Caco-2 (cell line): ENCODE results near the gene USP17L28. TPM values are rescaled to one million over a fixed set of nuclear protein-coding genes. Genes with fewer than 3 reads are reported as not detected.
"Not testable (repeated sequence)": the region's sequence is repeated elsewhere in the genome, so short reads cannot be mapped to it uniquely, and the experiment has no call there.

Experiments used
- Bru-seq: library from RNA; stranded (reverse); fragments of 400-500 nt; gene quantifications from one replicate; lab custom pipeline; 2021; lab: Mats Ljungman, UMichigan
- BruChase-seq, 2 experiments: library from RNA; stranded (reverse); fragments of 400-500 nt; gene quantifications; one replicate each; lab custom pipeline; 2021; lab: Mats Ljungman, UMichigan
- BruUV-seq: library from RNA; stranded (reverse); fragments of 400-500 nt; replicated peaks from 2 replicates; lab custom pipeline; 2021; lab: Mats Ljungman, UMichigan
- CTCF ChIA-PET: fragments of 300-600 bp; sonication (Branson Sonifier 250); formaldehyde crosslinking; loops from one replicate; lab custom pipeline; 2022; ENCODE audit warnings: antibody characterized with exemption; lab: Charles Lee
- POLR2A ChIA-PET: fragments of 300-600 bp; sonication (Branson Sonifier 250); formaldehyde crosslinking; loops from one replicate; lab custom pipeline; 2022; ENCODE audit warnings: antibody characterized with exemption; lab: Charles Lee
- DNase-seq, 2 experiments: peaks; one replicate each; pipeline versions ENCODE4 v3.0.0 to v3.0.0-alpha.2; 2020 to 2022
- H3K27me3 ChIP-seq: replicated peaks from 2 replicates; pipeline ENCODE4 v1.6.0; 2011; ENCODE audit warnings: low read length; ENCODE audit not compliant: control insufficient read depth, insufficient read depth
- H3K36me3 ChIP-seq: 2 replicates; pipeline ENCODE4 v1.5.1; 2011; ENCODE audit warnings: low read length; ENCODE audit not compliant: control insufficient read depth, insufficient read depth
- H3K4me1 ChIP-seq: fragments of 250-450 bp; sonication (Bioruptor Pico); 2 replicates; pipeline ENCODE4 v1.5.1; 2020; ENCODE audit warnings: mild to moderate bottlenecking
- H3K4me3 ChIP-seq: 2 replicates; pipeline ENCODE4 v1.5.1; 2011; ENCODE audit warnings: low read depth, mild to moderate bottlenecking, control low read depth, low read length
- H3K9me3 ChIP-seq: fragments of 250-450 bp; sonication (Bioruptor Pico); 2 replicates; pipeline ENCODE4 v1.5.1; 2020; ENCODE audit warnings: mild to moderate bottlenecking, moderate library complexity
- H3K27ac Mint-ChIP-seq: one replicate; pipeline ENCODE4 v1.8.0; 2022; ENCODE audit warnings: mixed read lengths; ENCODE audit not compliant: unreplicated experiment
- H3K27me3 Mint-ChIP-seq: one replicate; pipeline ENCODE4 v1.8.0; 2022; ENCODE audit warnings: mixed read lengths; ENCODE audit not compliant: insufficient read depth, unreplicated experiment
- H3K36me3 Mint-ChIP-seq: one replicate; pipeline ENCODE4 v1.8.0; 2022; ENCODE audit warnings: mild to moderate bottlenecking, mixed read lengths; ENCODE audit not compliant: insufficient read depth, unreplicated experiment
- H3K4me1 Mint-ChIP-seq: one replicate; pipeline ENCODE4 v1.8.0; 2022; ENCODE audit warnings: low read depth, mixed read lengths; ENCODE audit not compliant: unreplicated experiment
- H3K4me3 Mint-ChIP-seq: one replicate; pipeline ENCODE4 v1.8.0; 2022; ENCODE audit warnings: mild to moderate bottlenecking, moderate library complexity, mixed read lengths; ENCODE audit not compliant: unreplicated experiment
- H3K9me3 Mint-ChIP-seq: one replicate; pipeline ENCODE4 v1.8.0; 2022; ENCODE audit warnings: mixed read lengths; ENCODE audit not compliant: unreplicated experiment
- intact Hi-C: fragments of 100-400 bp; cut with micrococcal nuclease; formaldehyde crosslinking; loops from one replicate; pipeline ENCODE4 v1.10.0; 2022; ENCODE audit not compliant: unreplicated experiment
- long read RNA-seq: library from polyadenylated mRNA; stranded (forward); transcript quantifications from one replicate; pipeline ENCODE4 v2.0.0, GENCODE V29; 2022
- total RNA-seq: library from RNA; stranded (reverse); gene quantifications from 2 replicates; pipeline ENCODE4 v1.2.3, GENCODE V29; 2022

Gene USP17L28
- total RNA-seq, result not detected in 2 replicates
- Bru-seq, nascent RNA, result not detected
- BruChase-seq, experiment 1, labeled RNA remaining after a 2-hour chase, result not detected
- BruChase-seq, experiment 2, labeled RNA remaining after a 6-hour chase, result not detected
- long read RNA-seq, result 0 reads

GRCh38 chr4:9348593-9348992 lies at the start of gene USP17L28:
Gene USP17L28, plus strand, starts transcription at chr4:9348893. Its CDS starts 0 bp downstream, at chr4:9348893.
- H3K4me3 Mint-ChIP-seq, POLR2A ChIA-PET, intact Hi-C loops, H3K4me1 ChIP-seq, H3K36me3 ChIP-seq, H3K27me3 Mint-ChIP-seq, H3K4me3 ChIP-seq, H3K9me3 Mint-ChIP-seq, BruUV-seq, H3K27me3 ChIP-seq, DNase-seq, H3K4me1 Mint-ChIP-seq, CTCF ChIA-PET, H3K36me3 Mint-ChIP-seq, H3K27ac Mint-ChIP-seq, H3K9me3 ChIP-seq: not testable (repeated sequence)

- POLR2A ChIA-PET, CTCF ChIA-PET: not testable (repeated sequence)
These were observed 24.5 kb upstream of the USP17L28 start for GRCh38 chr4:9324191-9324590.

GRCh38 chr4:9324865-9325264 lies 23.8 kb upstream of the USP17L28 start, which contains the start of gene USP17L24:
Gene USP17L24, plus strand, starts transcription at chr4:9325165. Its CDS starts 0 bp downstream, at chr4:9325165.
- H3K4me3 ChIP-seq, POLR2A ChIA-PET, H3K4me1 ChIP-seq, H3K4me1 Mint-ChIP-seq, H3K27me3 Mint-ChIP-seq, H3K27ac Mint-ChIP-seq, DNase-seq, CTCF ChIA-PET, H3K36me3 Mint-ChIP-seq, H3K9me3 ChIP-seq, intact Hi-C loops, H3K9me3 Mint-ChIP-seq, BruUV-seq, H3K27me3 ChIP-seq, H3K36me3 ChIP-seq, H3K4me3 Mint-ChIP-seq: not testable (repeated sequence)

More at GRCh38 chr4:9324191-9324590, 24.5 kb upstream of the USP17L28 start:
- BruUV-seq, H3K9me3 ChIP-seq, H3K4me1 Mint-ChIP-seq, H3K27ac Mint-ChIP-seq, DNase-seq, H3K27me3 Mint-ChIP-seq, H3K36me3 ChIP-seq, H3K4me3 ChIP-seq, H3K4me1 ChIP-seq, intact Hi-C loops, H3K9me3 Mint-ChIP-seq, H3K27me3 ChIP-seq, H3K36me3 Mint-ChIP-seq, H3K4me3 Mint-ChIP-seq: not testable (repeated sequence)

- H3K27ac Mint-ChIP-seq, H3K4me3 Mint-ChIP-seq, H3K9me3 ChIP-seq, H3K9me3 Mint-ChIP-seq, CTCF ChIA-PET, H3K27me3 ChIP-seq, H3K4me1 Mint-ChIP-seq, H3K27me3 Mint-ChIP-seq, intact Hi-C loops, BruUV-seq, H3K36me3 ChIP-seq, POLR2A ChIA-PET, H3K36me3 Mint-ChIP-seq, DNase-seq, H3K4me1 ChIP-seq, H3K4me3 ChIP-seq: not testable (repeated sequence)
These were observed 19.1 kb upstream of the USP17L28 start, which contains the start of gene USP17L25 for GRCh38 chr4:9329611-9330010. Gene USP17L25, plus strand, starts transcription at chr4:9329911. Its CDS starts 0 bp downstream, at chr4:9329911.

- DNase-seq, H3K9me3 ChIP-seq, H3K4me1 ChIP-seq, H3K27ac Mint-ChIP-seq, H3K4me3 Mint-ChIP-seq, intact Hi-C loops, H3K36me3 Mint-ChIP-seq, POLR2A ChIA-PET, H3K9me3 Mint-ChIP-seq, CTCF ChIA-PET, BruUV-seq, H3K4me3 ChIP-seq, H3K27me3 Mint-ChIP-seq, H3K4me1 Mint-ChIP-seq, H3K36me3 ChIP-seq, H3K27me3 ChIP-seq: not testable (repeated sequence)
These were observed 14.3 kb upstream of the USP17L28 start, which contains the start of gene USP17L26 for GRCh38 chr4:9334358-9334757. Gene USP17L26, plus strand, starts transcription at chr4:9334658. Its CDS starts 0 bp downstream, at chr4:9334658.

- H3K4me3 ChIP-seq, H3K4me1 ChIP-seq, H3K36me3 ChIP-seq, H3K27ac Mint-ChIP-seq, POLR2A ChIA-PET, CTCF ChIA-PET, BruUV-seq, H3K9me3 Mint-ChIP-seq, H3K4me1 Mint-ChIP-seq, DNase-seq, H3K4me3 Mint-ChIP-seq, H3K9me3 ChIP-seq, H3K27me3 Mint-ChIP-seq, intact Hi-C loops, H3K27me3 ChIP-seq, H3K36me3 Mint-ChIP-seq: not testable (repeated sequence)
These were observed 9.6 kb upstream of the USP17L28 start, which contains the start of gene USP17L5 for GRCh38 chr4:9339103-9339502. Gene USP17L5, plus strand, starts transcription at chr4:9339403. Its CDS starts 0 bp downstream, at chr4:9339403.

- H3K9me3 ChIP-seq, H3K27ac Mint-ChIP-seq, H3K4me3 Mint-ChIP-seq, intact Hi-C loops, BruUV-seq, H3K9me3 Mint-ChIP-seq, CTCF ChIA-PET, H3K36me3 Mint-ChIP-seq, H3K36me3 ChIP-seq, H3K4me1 Mint-ChIP-seq, H3K4me3 ChIP-seq, DNase-seq, H3K4me1 ChIP-seq, H3K27me3 ChIP-seq, POLR2A ChIA-PET, H3K27me3 Mint-ChIP-seq: not testable (repeated sequence)
These were observed 4.8 kb upstream of the USP17L28 start, which contains the start of gene USP17L27 for GRCh38 chr4:9343848-9344247. Gene USP17L27, plus strand, starts transcription at chr4:9344148. Its CDS starts 0 bp downstream, at chr4:9344148.
